Prostate gland (tissue), 2 donors: Measurements from ENCODE around the gene TOMM7. TPM values are rescaled to one million over a fixed set of nuclear protein-coding genes. Genes with fewer than 3 reads are reported as not detected.

ENCODE experiments used
- DNase-seq: peaks from one replicate; pipeline ENCODE4 v3.0.0-alpha.2; 2019; ENCODE audit warnings: low spot score
- H3K27ac ChIP-seq, 2 donors: fragments of 200-600 bp; sonication (generic); 2 replicates each; pipeline ENCODE4 v1.5.1; 2017 to 2019
- H3K27me3 ChIP-seq: fragments of 200-600 bp; sonication (generic); replicated peaks from 2 replicates; pipeline ENCODE4 v1.5.1; 2019; ENCODE audit not compliant: insufficient read depth
- H3K36me3 ChIP-seq, 2 donors: fragments of 200-600 bp; sonication (generic); 1 replicate in 1 of 2; 2 replicates in 1 of 2; pipeline versions ENCODE4 v1.5.1 to v1.8.1; 2017 to 2019
- H3K4me1 ChIP-seq: fragments of 200-600 bp; sonication (generic); replicated peaks from 2 replicates; pipeline ENCODE4 v1.5.1; 2019
- H3K4me3 ChIP-seq, 2 donors: fragments of 200-600 bp; sonication (generic); 2 replicates each; pipeline ENCODE4 v1.5.1; 2017 to 2019
- H3K9me3 ChIP-seq: fragments of 200-600 bp; sonication (generic); 2 replicates; pipeline ENCODE4 v1.5.1; 2017
- POLR2A ChIP-seq: fragments of 450-650 bp; IDR thresholded peaks from one replicate; pipeline ENCODE4 v1.6.1; 2016; ENCODE audit warnings: antibody characterized with exemption, mild to moderate bottlenecking
- POLR2AphosphoS5 ChIP-seq: sonication (generic); formaldehyde crosslinking; IDR thresholded peaks from one replicate; pipeline ENCODE4 v1.6.1; 2017; ENCODE audit warnings: antibody characterized with exemption
- WGBS: methylation state at CpG from one replicate; pipeline ENCODE4 v1.1.5; 2018; 5-methylcytosine and 5-hydroxymethylcytosine counted together
- intact Hi-C: fragments of 100-400 bp; cut with DNase I; formaldehyde crosslinking; loops from one replicate; pipeline ENCODE4 v1.14.2; 2022
- total RNA-seq, 2 donors: library from RNA; depleted of rRNA; stranded (reverse); fragments of >200 nt; gene quantifications; one replicate each; pipeline ENCODE4 v1.1.0, GENCODE V29; 2016
- TF ChIP-seq, protein P1 (sequence below), 4 experiments: fragments of 200-600 bp in 2 of 4; fragments of 450-650 bp in 2 of 4; sonication (generic) in 2 of 4; IDR thresholded peaks; 1 replicate in 3 of 4; 2 replicates in 1 of 4; pipeline ENCODE4 v1.5.1; 2016 to 2019; ENCODE audit warnings: antibody characterized with exemption in 4 of 4, mild to moderate bottlenecking in 2 of 4, moderate library complexity in 2 of 4

Gene TOMM7
- total RNA-seq, 2 donors from 2014 or later, result 124 to 190 TPM

DNA sequence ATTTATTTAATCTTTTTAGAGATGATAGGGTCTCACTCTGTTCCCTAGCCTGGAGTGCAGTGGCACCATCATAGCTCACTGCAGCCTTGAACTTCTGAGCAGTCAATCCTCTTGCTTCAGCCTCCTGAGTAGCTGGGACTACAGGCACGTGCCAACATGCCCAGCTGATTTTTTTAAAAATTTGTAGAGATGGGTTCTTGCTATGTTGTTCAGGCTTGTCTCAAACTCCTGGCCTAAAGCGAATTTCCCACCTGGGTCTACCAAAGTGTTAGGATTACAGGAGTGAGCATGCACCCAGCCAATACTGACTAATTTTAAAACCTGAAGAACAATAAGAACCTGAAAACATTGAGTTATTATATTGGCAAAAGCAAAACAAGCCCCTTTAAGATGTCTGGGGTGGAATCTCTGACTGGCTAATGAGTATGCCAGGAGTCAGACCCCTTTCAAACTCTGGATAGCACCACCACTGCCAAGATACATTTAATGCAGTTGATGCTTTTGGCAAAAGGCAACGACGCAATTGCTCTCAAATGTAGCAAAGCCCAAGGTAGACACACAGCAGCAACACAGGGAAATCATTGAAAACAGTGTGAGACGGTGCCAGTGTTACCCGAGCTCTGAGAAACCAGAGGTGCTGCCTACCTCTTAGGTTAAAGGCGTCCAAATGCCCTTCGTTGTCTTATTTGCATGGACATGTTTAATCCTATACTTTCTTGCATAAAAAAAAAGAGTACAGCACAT, 40.7 kb upstream of the TOMM7 start:
- Histone ChIP-seq H3K9me3 (no peaks in the 10 kb centered on the region), H3K27ac (no peak overlapping the region), H3K36me3 (no peaks in the 10 kb centered on the region), H3K27me3 (no peaks in the 10 kb centered on the region), H3K4me3 (no peak overlapping the region), H3K4me1 (no peaks in the 10 kb centered on the region)
- DNase-seq, result no peak
- intact Hi-C loops, result no loop called here
- no peak for TF ChIP-seq POLR2A
- TF ChIP-seq POLR2AphosphoS5, result no peak
- TF ChIP-seq, protein P1, sequence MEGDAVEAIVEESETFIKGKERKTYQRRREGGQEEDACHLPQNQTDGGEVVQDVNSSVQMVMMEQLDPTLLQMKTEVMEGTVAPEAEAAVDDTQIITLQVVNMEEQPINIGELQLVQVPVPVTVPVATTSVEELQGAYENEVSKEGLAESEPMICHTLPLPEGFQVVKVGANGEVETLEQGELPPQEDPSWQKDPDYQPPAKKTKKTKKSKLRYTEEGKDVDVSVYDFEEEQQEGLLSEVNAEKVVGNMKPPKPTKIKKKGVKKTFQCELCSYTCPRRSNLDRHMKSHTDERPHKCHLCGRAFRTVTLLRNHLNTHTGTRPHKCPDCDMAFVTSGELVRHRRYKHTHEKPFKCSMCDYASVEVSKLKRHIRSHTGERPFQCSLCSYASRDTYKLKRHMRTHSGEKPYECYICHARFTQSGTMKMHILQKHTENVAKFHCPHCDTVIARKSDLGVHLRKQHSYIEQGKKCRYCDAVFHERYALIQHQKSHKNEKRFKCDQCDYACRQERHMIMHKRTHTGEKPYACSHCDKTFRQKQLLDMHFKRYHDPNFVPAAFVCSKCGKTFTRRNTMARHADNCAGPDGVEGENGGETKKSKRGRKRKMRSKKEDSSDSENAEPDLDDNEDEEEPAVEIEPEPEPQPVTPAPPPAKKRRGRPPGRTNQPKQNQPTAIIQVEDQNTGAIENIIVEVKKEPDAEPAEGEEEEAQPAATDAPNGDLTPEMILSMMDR (IDR thresholded peaks at IDR 0.05), result no peak
- 77% methylated on average over 8 of the region's 8 CpGs for WGBS

DNA sequence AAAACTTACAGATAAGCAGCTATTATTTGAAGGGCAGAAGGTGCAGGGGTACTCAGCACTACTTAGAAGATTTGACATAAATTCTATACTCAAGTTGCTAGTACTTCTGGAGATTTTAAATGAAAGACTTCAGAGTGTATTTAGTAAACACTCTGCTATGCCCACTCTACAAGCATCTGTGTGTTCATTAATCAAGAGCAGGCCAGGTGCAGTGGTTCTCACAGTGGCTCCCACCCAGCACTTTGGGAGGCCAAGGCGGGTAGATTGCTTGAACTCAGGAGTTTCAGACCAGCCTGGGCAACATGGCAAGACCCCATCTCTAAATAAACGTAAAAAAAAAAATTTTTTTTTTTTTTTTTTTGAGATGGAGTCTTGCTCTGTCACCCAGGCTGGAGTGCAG, 38.9 kb upstream of the TOMM7 start:
- DNase-seq, result no peak
- Histone ChIP-seq H3K36me3 (no peaks in the 10 kb centered on the region), H3K4me3 (no peak overlapping the region), H3K9me3 (no peaks in the 10 kb centered on the region), H3K27me3 (no peaks in the 10 kb centered on the region), H3K4me1 (no peaks in the 10 kb centered on the region), H3K27ac (no peak overlapping the region)
- TF ChIP-seq POLR2AphosphoS5, result no peak
- TF ChIP-seq, protein P1 (IDR thresholded peaks at IDR 0.05), result no peak
- no peak for TF ChIP-seq POLR2A
- intact Hi-C loops, result no loop called here
- WGBS, result 94% methylated on average over 2 of the region's 2 CpGs

DNA sequence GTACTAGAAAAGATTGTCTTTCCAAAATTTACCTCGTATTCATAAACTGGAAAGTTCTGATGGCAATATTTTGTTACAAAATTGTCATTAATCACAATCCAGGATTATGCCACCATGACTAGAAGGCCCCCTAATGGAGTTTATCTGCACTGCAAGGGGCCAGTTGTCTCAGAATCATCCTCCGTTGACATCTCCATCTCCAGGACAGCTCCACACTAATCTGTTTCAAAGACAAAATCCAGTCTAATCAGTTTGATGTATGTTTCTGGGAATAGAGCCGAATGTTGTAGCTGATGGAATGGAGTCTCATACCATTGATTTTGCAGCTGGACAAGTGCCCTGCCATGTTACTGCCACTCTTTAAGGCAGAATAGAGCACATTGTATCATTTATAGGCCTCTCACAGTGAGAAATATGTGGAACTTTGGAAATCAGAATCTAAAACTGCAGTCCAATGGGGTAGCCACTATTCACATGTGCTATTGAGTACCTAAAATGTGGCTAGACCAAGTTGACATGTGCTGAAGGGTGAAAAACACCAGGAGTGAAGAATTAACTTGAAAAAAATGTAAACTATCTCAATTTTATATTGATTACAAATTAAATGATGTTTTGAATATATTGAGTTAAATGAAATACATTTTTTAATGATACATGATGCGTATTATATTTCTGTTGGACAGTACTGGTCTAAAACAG, 38.3 kb upstream of the TOMM7 start:
- Histone ChIP-seq H3K27ac (no peak overlapping the region), H3K36me3 (no peaks in the 10 kb centered on the region), H3K4me3 (no peak overlapping the region), H3K9me3 (no peaks in the 10 kb centered on the region), H3K4me1 (no peaks in the 10 kb centered on the region), H3K27me3 (no peaks in the 10 kb centered on the region)
- WGBS, result 75% methylated on average over 4 of the region's 4 CpGs
- intact Hi-C loops, result no loop called here
- DNase-seq, result no peak
- TF ChIP-seq POLR2A (no peak), POLR2AphosphoS5 (no peak)
- TF ChIP-seq, protein P1 (IDR thresholded peaks at IDR 0.05), result no peak

DNA sequence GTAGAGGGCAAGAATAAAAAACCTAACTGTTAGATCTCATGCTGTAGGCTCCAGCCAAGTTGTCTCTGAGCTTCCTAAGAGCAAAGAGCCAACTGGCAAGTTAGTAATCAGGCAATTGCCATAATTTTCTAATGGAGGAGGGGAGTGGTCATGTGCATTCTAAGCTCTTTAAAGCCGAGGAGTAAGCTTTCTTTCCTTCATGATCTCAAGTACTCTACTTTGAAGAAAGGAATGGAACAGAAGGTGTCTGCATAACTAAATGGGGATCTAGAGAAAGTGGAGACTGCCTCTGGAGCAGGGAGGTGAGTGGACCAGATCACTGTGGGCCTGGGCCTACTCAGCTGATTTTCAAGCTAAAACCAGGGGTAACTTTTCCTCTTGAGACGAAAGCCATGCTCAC, 37.7 kb upstream of the TOMM7 start:
- no peak for TF ChIP-seq POLR2AphosphoS5
- no peak for TF ChIP-seq POLR2A
- TF ChIP-seq, protein P1 (IDR thresholded peaks at IDR 0.05), result no peak
- Histone ChIP-seq H3K4me3 (no peak overlapping the region), H3K9me3 (no peaks in the 10 kb centered on the region), H3K27ac (no peak overlapping the region), H3K4me1 (peaks cover 2% of the 10 kb centered on the region), H3K27me3 (no peaks in the 10 kb centered on the region), H3K36me3 (no peaks in the 10 kb centered on the region)
- no peak for DNase-seq
- WGBS, result 76% methylated on average over 2 of the region's 2 CpGs
- intact Hi-C loops, result no loop called here
